HEK293 (cell line): Measurements from ENCODE around the gene PREX1.

Source experiments
- REST ChIP-seq: fragments of 450-650 bp; formaldehyde crosslinking; IDR thresholded peaks from 2 replicates; pipeline ENCODE4 v1.5.1; 2016; ENCODE audit warnings: missing biosample characterization, missing genetic modification characterization
- ZNF513 ChIP-seq: fragments of 450-650 bp; IDR thresholded peaks from 2 replicates; pipeline ENCODE4 v1.5.1; 2018; ENCODE audit warnings: missing biosample characterization, missing genetic modification characterization
- ZNF677 ChIP-seq: fragments of 450-650 bp; IDR thresholded peaks from 2 replicates; pipeline ENCODE4 v1.5.0; 2018; ENCODE audit warnings: missing biosample characterization, mild to moderate bottlenecking, missing genetic modification characterization, moderate library complexity

GRCh38 chr20:48578397-48579098 lies 249.3 kb downstream of the PREX1 start:
- TF ChIP-seq ZNF677 (tag by site-specific recombination) (no peak), ZNF513 (tag by site-specific recombination) (no peak), REST (no peak)
